ENCODE measurements around the gene IZUMO1.
"Not testable (repeated sequence)": the region's sequence is repeated elsewhere in the genome, so short reads cannot be mapped to it uniquely, and the experiment has no call there.

IZUMO1 gene

GRCh38 chr19:48772503-48772953, 25.8 kb upstream of the IZUMO1 start:
- Histone ChIP-seq H3K4me1 (no peaks in the 10 kb centered on the region), H3K27me3 (peaks cover 0 to 21% of the 10 kb centered on the region in 2 donors), H3K36me3 (no peaks in the 10 kb centered on the region), H3K27ac (no peak overlapping the region), H3K4me3 (no peak overlapping the region), H3K9me3 (no peaks in the 10 kb centered on the region)
- TF ChIP-seq CTCF (IDR thresholded peaks at IDR 0.05), result no peak
- peak in 1 of 2 donors; percentile 37 for DNase-seq
- intact Hi-C loops (cut with DNase I; ENCODE audit: low total_unique reads), result no loop called here

- Histone ChIP-seq H3K9me3 (no peaks in the 10 kb centered on the region), H3K27me3 (peaks cover 0 to 24% of the 10 kb centered on the region in 2 donors), H3K36me3 (no peaks in the 10 kb centered on the region), H3K4me3 (no peak overlapping the region), H3K27ac (no peak overlapping the region), H3K4me1 (no peaks in the 10 kb centered on the region)
- intact Hi-C loops (cut with DNase I; ENCODE audit: low total_unique reads), result loop anchor here (2.0 kb wide), 1 partner anchor 74 kb away; no protein-coding TSS in a partner anchor
- no peak for TF ChIP-seq CTCF (IDR thresholded peaks at IDR 0.05)
- DNase-seq, result no peak
Observed at GRCh38 chr19:48770734-48771472, 24.2 kb upstream of the IZUMO1 start.

- intact Hi-C loops (cut with DNase I; ENCODE audit: low total_unique reads), result loop anchor here (2.0 kb wide), 1 partner anchor 73 kb away; no protein-coding TSS in a partner anchor
- Histone ChIP-seq H3K27ac (no peak overlapping the region), H3K4me3 (no peak overlapping the region), H3K4me1 (no peaks in the 10 kb centered on the region), H3K36me3 (no peaks in the 10 kb centered on the region), H3K27me3 (peaks cover 0 to 30% of the 10 kb centered on the region in 2 donors), H3K9me3 (no peaks in the 10 kb centered on the region)
- DNase-seq, result no peak
- no peak for TF ChIP-seq CTCF (IDR thresholded peaks at IDR 0.05)
Observed at GRCh38 chr19:48770266-48770665, 23.6 kb upstream of the IZUMO1 start.

GRCh38 chr19:48768994-48769713, 22.4 kb upstream of the IZUMO1 start:
- no peaks in the 10 kb centered on the region for H3K4me1 ChIP-seq
- no peak for DNase-seq
- no peaks in the 10 kb centered on the region for H3K9me3 ChIP-seq
- no peak overlapping the region for H3K27ac ChIP-seq
- H3K36me3 ChIP-seq, result no peaks in the 10 kb centered on the region
- no peak for TF ChIP-seq CTCF (IDR thresholded peaks at IDR 0.05)
- H3K4me3 ChIP-seq, result no peak overlapping the region
- intact Hi-C loops (cut with DNase I; ENCODE audit: low total_unique reads), result no loop called here
- peaks cover 0 to 39% of the 10 kb centered on the region in 2 donors for H3K27me3 ChIP-seq

- DNase-seq; H3K27ac ChIP-seq; H3K4me1 ChIP-seq; H3K9me3 ChIP-seq; H3K4me3 ChIP-seq; intact Hi-C loops (cut with DNase I; ENCODE audit: low total_unique reads); H3K36me3 ChIP-seq: not testable (repeated sequence)
- peaks cover 0 to 46% of the 10 kb centered on the region in 2 donors for H3K27me3 ChIP-seq
Observed at GRCh38 chr19:48768171-48768753, 21.6 kb upstream of the IZUMO1 start.

- H3K36me3 ChIP-seq; H3K27ac ChIP-seq; H3K4me1 ChIP-seq; intact Hi-C loops (cut with DNase I; ENCODE audit: low total_unique reads); H3K9me3 ChIP-seq; H3K4me3 ChIP-seq; DNase-seq: not testable (repeated sequence)
- peaks cover 0 to 52% of the 10 kb centered on the region in 2 donors for H3K27me3 ChIP-seq
Observed at GRCh38 chr19:48765816-48766215, 19.1 kb upstream of the IZUMO1 start.

Data from tibial artery (tissue), 4 donors.